Dedifferentiated amniotic fluid mesenchymal stem cell (primary cell): ENCODE results near the gene PRKD2.
"Not testable (repeated sequence)": the region's sequence is repeated elsewhere in the genome, so short reads cannot be mapped to it uniquely, and the experiment has no call there.

Source experiments
- DNase-seq: peaks from one replicate; pipeline ENCODE4 v3.0.0-alpha.2; 2016; ENCODE audit errors: extremely low spot score

Gene PRKD2

GRCh38 chr19:46717034-46717715 is at the start of gene PRKD2:
TSS of gene PRKD2 (minus strand) at chr19:46717114. CDS start at chr19:46716370, 744 bp downstream.
- DNase-seq, result peak; percentile 62

- no peak for DNase-seq
Measured at GRCh38 chr19:46764817-46765291, 47.9 kb upstream of the PRKD2 start.

GRCh38 chr19:46762245-46762890 is 45.5 kb upstream of the PRKD2 start:
- no peak for DNase-seq

- DNase-seq, result no peak
Measured at GRCh38 chr19:46761418-46761831, 44.5 kb upstream of the PRKD2 start.

GRCh38 chr19:46760897-46761296 is 44.0 kb upstream of the PRKD2 start:
- not testable (repeated sequence) for DNase-seq

GRCh38 chr19:46760363-46760762 is 43.4 kb upstream of the PRKD2 start:
- DNase-seq, result no peak

GRCh38 chr19:46759817-46760333 is 43.0 kb upstream of the PRKD2 start:
- DNase-seq, result peak; percentile 94

GRCh38 chr19:46759206-46759605 is 42.3 kb upstream of the PRKD2 start:
- DNase-seq, result no peak

- DNase-seq, result no peak
Measured at GRCh38 chr19:46756544-46756888, 39.6 kb upstream of the PRKD2 start.

GRCh38 chr19:46755853-46756543 is 39.1 kb upstream of the PRKD2 start:
- no peak for DNase-seq

GRCh38 chr19:46755077-46755852 is 38.4 kb upstream of the PRKD2 start:
- no peak for DNase-seq

GRCh38 chr19:46753420-46754155 is 36.7 kb upstream of the PRKD2 start:
- DNase-seq, result no peak

- peak; percentile 54 for DNase-seq
Measured at GRCh38 chr19:46748325-46749109, 31.6 kb upstream of the PRKD2 start.

GRCh38 chr19:46746281-46747057 is 29.6 kb upstream of the PRKD2 start, which contains the start of gene STRN4:
TSS of gene STRN4 (minus strand) at chr19:46746450. CDS start at chr19:46746430, 20 bp downstream.
- no peak for DNase-seq

- DNase-seq, result no peak
Measured at GRCh38 chr19:46745521-46746280, 28.8 kb upstream of the PRKD2 start, which contains the start of gene FKRP. TSS of gene FKRP (plus strand) at chr19:46746057. CDS start at chr19:46755451, 9,394 bp downstream.

- no peak for DNase-seq
Measured at GRCh38 chr19:46745030-46745429, 28.1 kb upstream of the PRKD2 start.

GRCh38 chr19:46744005-46744691 is 27.2 kb upstream of the PRKD2 start:
- DNase-seq, result no peak

- DNase-seq, result no peak
Measured at GRCh38 chr19:46742926-46743480, 26.1 kb upstream of the PRKD2 start.
